Measurements from ENCODE around the gene BROX. TPM values are rescaled to one million over a fixed set of nuclear protein-coding genes. Genes with fewer than 3 reads are reported as not detected.

Gene BROX
- total RNA-seq, 1 experiment from 2014 or later, result 44.9 TPM

Other genes with a start within 250 kb of the BROX start
- gene HHIPL2, start 164.5 kb upstream of the BROX start, total RNA-seq (2021; ENCODE audit: unreplicated experiment), result 0.27 TPM
- gene TAF1A, start 122.6 kb upstream of the BROX start, total RNA-seq (2021; ENCODE audit: unreplicated experiment), result 21.4 TPM
- gene MIA3, start 94.5 kb upstream of the BROX start, total RNA-seq (2021; ENCODE audit: unreplicated experiment), result 62.7 TPM
- 53.2 TPM for gene AIDA, start 73 bp upstream of the BROX start, total RNA-seq (2021; ENCODE audit: unreplicated experiment)
- not detected for gene FAM177B, start 24.6 kb downstream of the BROX start, total RNA-seq (2021; ENCODE audit: unreplicated experiment)
- 4.2 TPM for gene DISP1, start 102.5 kb downstream of the BROX start, total RNA-seq (2021; ENCODE audit: unreplicated experiment)

Measured in HCT116 (cell line).